GM18951 (cell line): ENCODE measurements around the gene RCN1.
"Not testable (repeated sequence)": the region's sequence is repeated elsewhere in the genome, so short reads cannot be mapped to it uniquely, and the experiment has no call there.

Source experiments
- POLR2A ChIP-seq: IDR thresholded peaks from 4 replicates; pipeline ENCODE4 v1.6.1; 2011; ENCODE audit warnings: mild to moderate bottlenecking; ENCODE audit not compliant: insufficient read length, insufficient read depth; ENCODE audit errors: extremely low read depth
- in situ Hi-C: fragments of 300-500 bp; cut with MboI; formaldehyde crosslinking; loops from one replicate; pipeline ENCODE4 v1.12.0; 2022; ENCODE audit warnings: low sequenced_read_pairs, mixed read lengths, inconsistent platforms; ENCODE audit not compliant: unreplicated experiment

The RCN1 gene

DNA sequence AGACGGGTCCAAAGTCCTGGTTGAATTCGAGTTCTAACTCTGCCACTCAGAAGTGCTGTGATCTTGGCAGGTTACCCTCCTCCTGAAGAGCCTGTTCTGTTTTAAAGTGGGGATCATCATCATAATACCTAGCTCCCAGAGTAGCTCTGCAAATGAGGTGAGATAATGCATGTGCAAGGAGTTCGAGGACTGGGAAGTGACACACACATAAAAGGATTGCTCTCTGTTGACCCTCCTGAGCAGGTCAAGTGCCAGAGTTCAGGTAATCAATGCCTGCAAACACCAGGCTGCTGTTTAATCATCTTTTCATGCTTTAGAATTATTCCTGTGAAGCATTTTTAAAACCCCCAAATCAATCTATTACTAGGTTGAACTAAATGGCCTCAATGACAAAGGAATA is 19.9 kb downstream of the RCN1 start:
- no peak for TF ChIP-seq POLR2A
- in situ Hi-C loops: no loop called here

- in situ Hi-C loops: no loop called here
- no peak for TF ChIP-seq POLR2A
Measured at GRCh38 chr11:32113200-32113919, 22.5 kb downstream of the RCN1 start.

GRCh38 chr11:32113920-32114203 is 23.0 kb downstream of the RCN1 start:
- in situ Hi-C loops: no loop called here
- TF ChIP-seq POLR2A: no peak

GRCh38 chr11:32115446-32115845 is 24.6 kb downstream of the RCN1 start:
- in situ Hi-C loops: no loop called here

DNA sequence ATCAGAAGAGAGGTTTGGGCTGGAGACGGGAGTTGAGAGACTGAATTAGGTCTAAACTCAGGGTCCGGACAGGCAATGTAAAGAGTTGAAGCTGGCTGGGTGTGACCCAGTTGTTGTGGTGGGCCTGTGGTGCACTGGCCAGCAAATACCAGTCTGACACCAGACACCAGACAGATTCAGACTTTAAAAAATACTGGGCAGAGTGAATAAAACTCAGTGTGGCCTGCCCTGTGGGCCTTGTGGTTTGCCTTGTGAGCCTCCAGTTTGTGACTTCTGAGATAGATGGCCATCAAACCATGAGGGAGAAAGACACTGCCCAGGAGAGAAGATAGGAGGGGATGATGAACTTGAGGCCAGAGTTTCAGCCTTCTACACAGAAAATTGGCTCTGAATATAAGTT is 25.8 kb downstream of the RCN1 start:
- no peak for TF ChIP-seq POLR2A

More at GRCh38 chr11:32115446-32115845, 24.6 kb downstream of the RCN1 start:
- TF ChIP-seq POLR2A: no peak

DNA sequence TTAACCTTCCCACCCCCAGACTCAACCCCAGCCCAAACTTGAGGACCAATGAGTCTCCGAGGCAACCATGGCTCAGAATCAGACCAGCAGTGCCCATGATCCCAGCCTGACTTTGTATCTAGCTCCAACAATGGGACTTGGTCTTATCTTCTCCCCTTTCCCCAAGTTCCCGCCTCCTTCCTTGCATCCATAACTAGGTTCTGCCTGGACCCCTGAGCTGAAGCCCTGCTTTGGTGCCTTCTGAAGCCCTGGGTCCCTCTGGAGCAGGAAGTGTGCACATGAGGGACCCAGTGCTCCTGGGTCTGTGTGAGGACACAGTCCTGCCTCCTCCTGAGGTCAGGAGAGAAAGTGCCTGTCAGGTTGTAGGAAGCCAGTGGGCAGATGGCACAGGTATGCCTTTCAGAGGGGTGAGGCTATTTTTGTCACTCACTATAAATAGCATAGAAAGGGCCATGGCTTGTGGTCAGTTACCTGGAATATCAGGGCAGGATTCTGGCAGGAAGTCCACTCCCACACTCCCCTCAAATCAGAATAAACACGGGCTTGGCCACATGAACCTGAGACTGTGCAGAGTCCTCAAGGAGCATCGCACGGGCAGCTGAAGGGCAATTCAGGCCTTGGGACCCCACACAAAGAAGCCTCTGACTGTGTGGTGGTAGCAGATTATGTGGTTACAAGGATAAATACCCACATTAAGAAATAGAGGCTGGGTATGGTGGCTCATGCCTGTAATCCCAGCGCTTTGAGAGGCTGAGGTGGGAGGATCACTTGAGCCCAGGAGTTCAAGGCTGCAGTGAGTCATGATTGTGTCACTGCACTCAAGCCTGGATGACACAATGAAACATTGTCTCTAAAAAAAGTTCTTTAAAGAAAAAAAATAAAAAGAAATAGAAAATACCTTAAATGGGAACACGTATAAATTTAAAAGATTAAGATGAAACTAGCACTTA is 27.4 kb downstream of the RCN1 start:
- no peak for TF ChIP-seq POLR2A
- in situ Hi-C loops: no loop called here

More for the DNA sequence above, 25.8 kb downstream of the RCN1 start:
- in situ Hi-C loops: no loop called here

DNA sequence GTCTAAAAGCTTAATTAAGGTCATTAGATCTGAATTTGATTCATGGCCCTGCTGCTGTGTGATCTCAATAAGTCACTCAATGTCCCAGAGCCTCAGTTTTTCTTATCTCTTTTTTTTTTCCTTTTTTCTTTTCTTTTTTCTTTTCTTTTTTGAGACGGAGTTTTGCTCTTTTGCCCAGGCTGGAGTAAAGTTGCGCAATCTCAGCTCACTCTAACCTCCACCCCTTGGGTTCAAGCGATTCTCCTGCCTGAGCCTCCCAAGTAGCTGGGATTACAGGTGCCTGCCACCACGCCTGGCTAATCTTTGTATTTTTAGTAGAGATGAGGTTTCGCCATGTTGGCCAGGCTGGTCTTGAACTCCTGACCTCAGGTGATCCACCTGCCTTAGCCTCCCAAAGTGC is 28.3 kb downstream of the RCN1 start:
- in situ Hi-C loops: not testable (repeated sequence)

DNA sequence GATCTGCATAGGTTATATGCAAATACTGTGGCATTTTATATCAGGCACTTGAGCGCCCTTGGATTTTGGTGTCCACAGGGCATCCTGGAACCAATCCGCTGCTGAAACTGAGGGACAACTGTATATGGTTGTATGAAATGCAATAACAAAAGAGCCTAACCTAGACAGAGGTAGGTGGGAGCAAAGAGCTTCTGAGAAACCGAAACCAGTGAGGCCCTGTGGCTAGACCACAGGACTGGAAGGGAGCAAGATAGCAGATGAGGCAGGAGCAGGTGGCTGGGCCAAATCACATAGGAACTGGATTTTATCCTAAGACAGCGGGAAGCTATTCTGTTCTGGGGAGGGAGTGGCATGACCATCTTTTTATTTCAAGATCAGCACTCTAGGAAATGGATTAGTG is 30.1 kb downstream of the RCN1 start:
- TF ChIP-seq POLR2A: no peak
- in situ Hi-C loops: no loop called here

DNA sequence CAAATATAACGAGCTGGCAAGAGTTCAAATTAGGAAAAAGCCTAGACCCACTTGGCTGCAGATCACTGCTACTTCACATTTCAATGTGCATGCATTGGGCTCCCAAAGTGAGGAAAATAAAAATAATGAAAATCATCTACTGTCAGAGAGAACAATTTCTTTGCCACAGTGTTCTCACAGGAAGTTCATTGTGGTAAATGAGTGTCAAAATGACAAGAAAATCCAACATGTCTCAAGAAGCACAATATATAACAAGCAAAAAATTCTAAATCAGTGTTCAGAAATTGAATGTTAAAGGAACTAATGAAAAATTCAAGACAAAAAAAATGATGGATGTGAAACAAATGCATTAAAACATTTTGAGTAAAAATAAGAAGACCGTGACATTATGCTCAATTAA is 31.3 kb downstream of the RCN1 start:
- in situ Hi-C loops: no loop called here
- no peak for TF ChIP-seq POLR2A

DNA sequence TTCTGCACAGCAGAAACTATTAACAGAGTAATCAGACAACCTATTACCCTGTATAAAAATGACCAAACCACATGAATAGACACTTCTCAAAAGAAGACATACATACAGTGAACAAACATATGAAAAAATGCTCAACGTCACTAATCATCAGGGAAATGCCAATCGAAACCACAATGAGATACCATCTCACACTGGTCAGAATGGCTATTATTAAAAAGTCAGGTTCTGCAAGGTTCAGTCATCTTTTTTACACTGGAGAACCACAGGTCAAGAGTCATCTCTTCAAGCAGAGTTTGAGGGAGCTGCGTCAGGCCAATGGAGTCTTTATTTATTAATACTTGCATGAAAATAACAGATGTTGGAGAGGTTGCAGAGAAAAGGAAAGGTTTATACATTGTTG is 40.4 kb downstream of the RCN1 start:
- no peak for TF ChIP-seq POLR2A
- in situ Hi-C loops: no loop called here

DNA sequence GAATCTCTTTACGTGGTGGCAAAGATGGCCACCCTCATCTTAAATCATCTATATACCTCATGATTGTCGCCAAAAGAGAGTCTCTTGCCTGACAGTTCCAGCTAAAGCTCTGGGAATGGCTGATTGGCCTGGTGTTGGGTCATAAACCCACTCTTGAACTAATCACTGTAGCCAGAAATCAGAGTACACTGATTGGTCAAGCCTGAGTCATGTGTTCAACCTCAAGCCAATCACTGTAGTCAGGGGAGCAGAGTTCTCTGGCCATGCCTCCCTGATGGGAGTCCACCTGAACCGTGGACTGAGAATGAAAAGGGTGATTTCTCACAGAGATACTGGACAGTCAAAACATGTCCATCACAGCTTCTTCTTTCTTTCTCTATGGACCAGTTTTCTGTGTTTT is 45.8 kb downstream of the RCN1 start:
- no peak for TF ChIP-seq POLR2A
- in situ Hi-C loops: no loop called here

- in situ Hi-C loops: no loop called here
- TF ChIP-seq POLR2A: no peak
Measured at GRCh38 chr11:32137263-32137662, 46.4 kb downstream of the RCN1 start.

DNA sequence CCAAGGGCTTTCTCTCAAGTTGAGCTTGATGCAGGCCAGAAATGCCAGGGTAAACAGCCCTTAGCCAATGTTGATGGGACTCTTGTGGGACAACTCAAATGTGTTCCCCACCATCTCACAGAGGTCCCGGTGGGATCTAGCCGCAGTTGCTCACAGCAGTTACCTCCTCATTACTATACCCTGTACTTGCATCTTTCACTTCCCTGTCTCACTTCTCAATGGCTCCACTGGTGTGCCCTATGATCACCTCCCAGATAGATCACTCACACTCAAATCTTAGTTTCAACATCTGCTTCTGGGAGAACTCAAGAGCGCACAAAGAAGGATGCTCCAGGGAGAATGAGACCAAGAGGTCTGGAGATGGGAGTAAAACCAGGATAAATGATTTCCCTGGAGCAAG is 47.0 kb downstream of the RCN1 start:
- TF ChIP-seq POLR2A: no peak
- in situ Hi-C loops: no loop called here

DNA sequence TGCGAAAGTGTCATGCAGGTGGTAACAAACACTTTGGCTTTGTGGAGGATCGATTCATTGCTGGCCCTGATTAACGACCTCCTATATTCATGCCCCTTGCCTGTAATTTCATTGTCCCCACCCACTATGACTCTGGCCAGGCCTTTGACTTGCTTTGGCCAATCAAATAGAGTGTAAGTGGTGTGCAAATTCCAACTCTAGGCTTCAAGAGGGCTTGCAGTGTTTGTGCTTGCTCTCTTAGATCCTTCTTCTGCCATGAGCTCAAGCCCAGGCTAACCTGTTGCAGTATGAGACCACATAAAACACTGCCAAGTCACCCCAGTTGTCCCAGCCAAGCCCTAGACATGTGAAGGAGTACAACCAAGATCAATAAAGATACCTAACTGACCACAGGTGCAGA is 48.0 kb downstream of the RCN1 start:
- in situ Hi-C loops: no loop called here

More for the DNA sequence above, 48.0 kb downstream of the RCN1 start:
- TF ChIP-seq POLR2A: no peak
